ENCODE data around the gene RAPGEF5. TPM values are rescaled to one million over a fixed set of nuclear protein-coding genes. Genes with fewer than 3 reads are reported as not detected.

The RAPGEF5 gene
- total and polyA plus RNA-seq, 10 of the 15 experiments (the other 5 are each of a cell fraction or from before 2014, with no cell fraction given), result 0.38 to 4.0 (median 1.6) TPM; not detected in 1

DNA sequence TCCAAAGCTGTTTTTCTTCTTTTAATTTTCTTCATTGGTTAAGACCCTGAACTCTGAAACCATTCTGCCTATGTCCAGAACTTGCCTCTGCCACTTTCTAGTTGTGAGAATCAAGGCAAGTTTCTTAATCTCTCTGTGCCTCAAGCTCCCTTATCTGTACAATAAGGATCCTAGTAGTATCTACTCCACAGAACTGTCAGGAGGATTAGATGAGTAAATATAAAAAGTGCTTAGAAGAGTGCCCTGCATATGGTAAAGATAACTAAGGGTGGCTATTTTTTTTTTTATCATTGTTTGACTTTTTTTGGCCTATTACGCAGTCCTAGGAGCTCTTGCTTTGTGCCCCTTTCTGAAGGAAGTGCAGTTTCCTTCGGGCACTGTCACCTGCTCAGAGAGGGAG, 46.4 kb upstream of the RAPGEF5 start:
- H3K4me3 ChIP-seq, result no peak overlapping the region
- H2AFZ ChIP-seq (ENCODE audit: control insufficient read depth, low read depth, low read length), result no peak overlapping the region
- FAIRE-seq (no peak), DNase-seq (ENCODE audit: low read depth, low spot score) (no peak), ATAC-seq (no peak)
- CTCF ChIA-PET, result no interaction called here
- no peak overlapping the region for H3K27ac ChIP-seq (ENCODE audit: control insufficient read depth, insufficient read depth)
- intact Hi-C loops (cut with micrococcal nuclease; ENCODE audit: unreplicated experiment) (loop anchor here (5.0 kb wide), 1 partner anchor 44 kb away; no protein-coding TSS in a partner anchor), in situ Hi-C loops (cut with MboI) (no loop called here)
- peaks cover 17% of the 10 kb centered on the region for H3K4me1 ChIP-seq (ENCODE audit: control insufficient read depth, insufficient read depth, low read length)
- RAD21 ChIA-PET (ENCODE audit: unreplicated experiment), result no interaction called here
- H3K36me3 ChIP-seq (ENCODE audit: control insufficient read depth in 2 of 2, insufficient read depth in 2 of 2, low read length in 1 of 2), result no peaks in the 10 kb centered on the region
- SMC1A ChIA-PET (ENCODE audit: uncharacterized antibody, unreplicated experiment), result interaction anchor here (0.8 to 3.3 kb wide), 3 partner anchors 13 to 44 kb away, joined by 3 to 19 read pairs (median 3); no protein-coding TSS in a partner anchor
- TF ChIP-seq TCF7 (IDR thresholded peaks at IDR 0.05; ENCODE audit: borderline replicate concordance), result no peak
- TF ChIP-seq, protein P1, sequence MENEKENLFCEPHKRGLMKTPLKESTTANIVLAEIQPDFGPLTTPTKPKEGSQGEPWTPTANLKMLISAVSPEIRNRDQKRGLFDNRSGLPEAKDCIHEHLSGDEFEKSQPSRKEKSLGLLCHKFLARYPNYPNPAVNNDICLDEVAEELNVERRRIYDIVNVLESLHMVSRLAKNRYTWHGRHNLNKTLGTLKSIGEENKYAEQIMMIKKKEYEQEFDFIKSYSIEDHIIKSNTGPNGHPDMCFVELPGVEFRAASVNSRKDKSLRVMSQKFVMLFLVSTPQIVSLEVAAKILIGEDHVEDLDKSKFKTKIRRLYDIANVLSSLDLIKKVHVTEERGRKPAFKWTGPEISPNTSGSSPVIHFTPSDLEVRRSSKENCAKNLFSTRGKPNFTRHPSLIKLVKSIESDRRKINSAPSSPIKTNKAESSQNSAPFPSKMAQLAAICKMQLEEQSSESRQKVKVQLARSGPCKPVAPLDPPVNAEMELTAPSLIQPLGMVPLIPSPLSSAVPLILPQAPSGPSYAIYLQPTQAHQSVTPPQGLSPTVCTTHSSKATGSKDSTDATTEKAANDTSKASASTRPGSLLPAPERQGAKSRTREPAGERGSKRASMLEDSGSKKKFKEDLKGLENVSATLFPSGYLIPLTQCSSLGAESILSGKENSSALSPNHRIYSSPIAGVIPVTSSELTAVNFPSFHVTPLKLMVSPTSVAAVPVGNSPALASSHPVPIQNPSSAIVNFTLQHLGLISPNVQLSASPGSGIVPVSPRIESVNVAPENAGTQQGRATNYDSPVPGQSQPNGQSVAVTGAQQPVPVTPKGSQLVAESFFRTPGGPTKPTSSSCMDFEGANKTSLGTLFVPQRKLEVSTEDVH (IDR thresholded peaks at IDR 0.05; ENCODE audit: low read depth, partially characterized antibody), result no peak
- no peak for TF ChIP-seq ZBTB11 (CRISPR knock-in tag; IDR thresholded peaks at IDR 0.05)
- TF ChIP-seq KAT2A (conservative IDR thresholded peaks at IDR 0.05; ENCODE audit: control insufficient read depth, low read depth, low read length), result no peak
- no peak for TF ChIP-seq LARP7 (IDR thresholded peaks at IDR 0.05)
- no peak for TF ChIP-seq HDAC2 (IDR thresholded peaks at IDR 0.05)
- TF ChIP-seq CEBPB (IDR thresholded peaks at IDR 0.05; ENCODE audit: borderline replicate concordance in 1 of 2, low read depth in 2 of 2, low read length in 2 of 2), result no peak
- no peak for TF ChIP-seq EP300 (IDR thresholded peaks at IDR 0.05; ENCODE audit: borderline replicate concordance in 1 of 2, control insufficient read depth in 1 of 2, low read depth in 2 of 2, low read length in 2 of 2)
- TF ChIP-seq EGR1 (IDR thresholded peaks at IDR 0.05; ENCODE audit: borderline replicate concordance in 1 of 2, low read depth in 2 of 2, low read length in 2 of 2), result no peak
- no peak for TF ChIP-seq BRCA1 (IDR thresholded peaks at IDR 0.05; ENCODE audit: low read depth, low read length)
- no peak for TF ChIP-seq BCL11A (IDR thresholded peaks at IDR 0.05; ENCODE audit: low read depth, low read length)
- no peak for TF ChIP-seq SUPT20H (IDR thresholded peaks at IDR 0.05; ENCODE audit: borderline replicate concordance, control insufficient read depth, low read depth, low read length)
- no peak for TF ChIP-seq ZNF217 (IDR thresholded peaks at IDR 0.05)
- TF ChIP-seq BACH1 (IDR thresholded peaks at IDR 0.05; ENCODE audit: borderline replicate concordance), result no peak
- no peak overlapping the region for H3K4me2 ChIP-seq (ENCODE audit: control insufficient read depth, insufficient read depth)
- no TSS peak for BruUV-seq (replicated peaks)
- POLR2A ChIA-PET, result no interaction called here
- no peaks in the 10 kb centered on the region for H3K79me2 ChIP-seq (ENCODE audit: control insufficient read depth, insufficient read depth, low read length)
- WGBS (ENCODE audit: insufficient coverage, insufficient replicate concordance, low lambda C conversion rate, missing lambda C conversion rate), result 73% methylated on average over 2 of the region's 2 CpGs
- no peaks in the 10 kb centered on the region; a peak in 1 of 4 replicates for H3K27me3 ChIP-seq (replicated peaks in 1 of 2; ENCODE audit: control insufficient read depth in 2 of 2, insufficient read depth in 2 of 2, low read length in 1 of 2)
- H4K20me1 ChIP-seq (ENCODE audit: control insufficient read depth, insufficient read depth), result no peaks in the 10 kb centered on the region
- no peaks in the 10 kb centered on the region; the same call in 2 of the 3 replicates for H3K9me3 ChIP-seq (replicated peaks; ENCODE audit: control insufficient read depth, insufficient read depth, low read length)
- H3K9ac ChIP-seq (ENCODE audit: control insufficient read depth, insufficient read depth, low read length), result no peak overlapping the region

Data from GM12878 (cell line).